A549 (cell line): ENCODE results near the gene TFDP1. TPM values are rescaled to one million over a fixed set of nuclear protein-coding genes. Genes with fewer than 3 reads are reported as not detected.

ENCODE experiments used
- ATAC-seq, 2 experiments: fragments of 200-7000 bp in 1 of 2; fragments of >200 bp in 1 of 2; cut with Nextera tagmentation in 1 of 2; cut with Tn5 transposase in 1 of 2; 3 replicates each; pipeline versions ENCODE4 v1.8.0 to v1.9.1; 2018 to 2020; ENCODE audit warnings: mild to moderate bottlenecking in 1 of 2, moderate library complexity in 1 of 2
- CTCF ChIA-PET: fragments of 300-600 bp; sonication (Branson Sonifier 250); formaldehyde crosslinking; extraction: SDS; loops from one replicate; lab custom pipeline; 2021; ENCODE audit warnings: antibody characterized with exemption, inconsistent platforms; lab: Yijun Ruan, JAX
- POLR2A ChIA-PET: fragments of 350-600 bp; formaldehyde crosslinking; extraction: SDS; loops from one replicate; lab custom pipeline; 2021; ENCODE audit warnings: antibody characterized with exemption, inconsistent platforms; lab: Yijun Ruan, JAX
- DNase-seq, 2 experiments: peaks; one replicate each; pipeline versions ENCODE4 v3.0.0 to v3.0.0-alpha.2; 2011 to 2016; ENCODE audit warnings: low read depth in 1 of 2, low spot score in 1 of 2
- FAIRE-seq: peaks from 2 replicates; lab custom pipeline; 2011; peaks lifted over from hg19 to GRCh38; lab: Jason Lieb, UNC
- H3K27ac ChIP-seq, 2 experiments: fragments of >200 bp; sonication (Bioruptor Twin); formaldehyde crosslinking; 3 replicates each; pipeline ENCODE4 v1.5.1; 2016 to 2017
- H3K4me1 ChIP-seq: fragments of >200 bp; sonication (Bioruptor Twin); formaldehyde crosslinking; 3 replicates; pipeline ENCODE4 v1.6.1; 2016
- H3K4me2 ChIP-seq: fragments of >200 bp; sonication (Bioruptor Twin); formaldehyde crosslinking; 3 replicates; pipeline ENCODE4 v1.6.1; 2016
- H3K4me3 ChIP-seq: fragments of >200 bp; sonication (Bioruptor Twin); formaldehyde crosslinking; 3 replicates; pipeline ENCODE4 v1.5.1; 2016
- H3K9me3 ChIP-seq: fragments of >200 bp; sonication (Bioruptor Twin); formaldehyde crosslinking; 3 replicates; pipeline ENCODE4 v1.6.1; 2016
- CBX2 ChIP-seq: fragments of 200-600 bp; sonication (generic); IDR thresholded peaks from 2 replicates; pipeline ENCODE4 v1.6.1; 2016; ENCODE audit warnings: low read depth, mild to moderate bottlenecking, borderline replicate concordance
- CHD2 ChIP-seq: fragments of 150-350 bp; IDR thresholded peaks from 2 replicates; pipeline ENCODE4 v1.6.1; 2014; ENCODE audit warnings: low read length; ENCODE audit not compliant: partially characterized antibody
- EHMT2 ChIP-seq: fragments of 200-600 bp; sonication (generic); IDR thresholded peaks from 2 replicates; pipeline ENCODE4 v1.6.1; 2016; ENCODE audit warnings: antibody characterized with exemption, low read depth, mild to moderate bottlenecking, moderate library complexity
- ELK1 ChIP-seq: fragments of 150-350 bp; IDR thresholded peaks from 2 replicates; pipeline ENCODE4 v1.6.1; 2014; ENCODE audit warnings: low read depth, mild to moderate bottlenecking, low read length
- EP300 ChIP-seq, 2 experiments: fragments of >200 bp; sonication (Bioruptor Twin); formaldehyde crosslinking; IDR thresholded peaks; 2 replicates in 1 of 2; 3 replicates in 1 of 2; pipeline ENCODE4 v1.6.1; 2016 to 2017
- ESRRA ChIP-seq: fragments of 150-350 bp; IDR thresholded peaks from 2 replicates; pipeline ENCODE4 v1.6.1; 2014; ENCODE audit warnings: mild to moderate bottlenecking, low read length, borderline replicate concordance
- GATA3 ChIP-seq: IDR thresholded peaks from 2 replicates; pipeline ENCODE4 v1.6.1; 2012; ENCODE audit warnings: borderline replicate concordance
- HEYL ChIP-seq: fragments of 250-450 bp; sonication (Bioruptor Pico); IDR thresholded peaks from 2 replicates; pipeline ENCODE4 v1.8.0; 2021; ENCODE audit warnings: mild to moderate bottlenecking, moderate library complexity
- JUNB ChIP-seq: fragments of >200 bp; sonication (Bioruptor Twin); formaldehyde crosslinking; IDR thresholded peaks from 2 replicates; pipeline ENCODE4 v1.6.1; 2016
- NFE2L2 ChIP-seq: fragments of 150-350 bp; conservative IDR thresholded peaks from 2 replicates; pipeline ENCODE4 v1.6.1; 2014; ENCODE audit warnings: low read length
- NPAS2 ChIP-seq: fragments of 250-450 bp; sonication (Bioruptor Pico); IDR thresholded peaks from 2 replicates; pipeline ENCODE4 v1.8.0; 2022; ENCODE audit warnings: mild to moderate bottlenecking, moderate library complexity, borderline replicate concordance
- PBX3 ChIP-seq: IDR thresholded peaks from 2 replicates; pipeline ENCODE4 v1.6.1; 2012
- POLR2A ChIP-seq: IDR thresholded peaks from 2 replicates; pipeline ENCODE4 v1.6.1; 2012; ENCODE audit warnings: mild to moderate bottlenecking, low read length
- RARB ChIP-seq: fragments of 250-450 bp; sonication (Bioruptor Pico); IDR thresholded peaks from 2 replicates; pipeline ENCODE4 v1.8.0; 2021; ENCODE audit warnings: mild to moderate bottlenecking, moderate library complexity
- REST ChIP-seq: fragments of 200-600 bp; sonication (generic); IDR thresholded peaks from 2 replicates; pipeline ENCODE4 v1.6.1; 2016; ENCODE audit warnings: antibody characterized with exemption, mild to moderate bottlenecking, moderate library complexity
- SMC3 ChIP-seq: fragments of >200 bp; sonication (Bioruptor Twin); formaldehyde crosslinking; IDR thresholded peaks from 3 replicates; pipeline ENCODE4 v1.6.1; 2018; ENCODE audit warnings: inconsistent platforms
- WGBS: methylation state at CpG from one replicate; pipeline ENCODE4 v1.1.6; 2017; ENCODE audit errors: missing lambda C conversion rate; 5-methylcytosine and 5-hydroxymethylcytosine counted together
- polyA plus RNA-seq, 4 experiments: library from polyadenylated mRNA; depleted of rRNA in 3 of 4; stranded (reverse); fragments of >200 nt; fragmentation: RNase III in 1 of 4; extraction: RNeasy Plus Mini Kit Qiagen cat#74134 plus additional on column Dnase treatment in 1 of 4; gene quantifications; 2 replicates in 3 of 4; 3 replicates in 1 of 4; pipeline ENCODE4 v1.2.3, GENCODE V29; 2011 to 2017
- TF ChIP-seq, protein P1 (sequence below): fragments of 250-450 bp; sonication (Bioruptor Pico); IDR thresholded peaks from 2 replicates; pipeline ENCODE4 v1.5.0; 2021; ENCODE audit warnings: mild to moderate bottlenecking, moderate library complexity, borderline replicate concordance

The TFDP1 gene
- polyA plus RNA-seq, 2 of the 4 experiments (the other 2 are of a cell fraction) = 73.2 to 88.4 TPM

DNA sequence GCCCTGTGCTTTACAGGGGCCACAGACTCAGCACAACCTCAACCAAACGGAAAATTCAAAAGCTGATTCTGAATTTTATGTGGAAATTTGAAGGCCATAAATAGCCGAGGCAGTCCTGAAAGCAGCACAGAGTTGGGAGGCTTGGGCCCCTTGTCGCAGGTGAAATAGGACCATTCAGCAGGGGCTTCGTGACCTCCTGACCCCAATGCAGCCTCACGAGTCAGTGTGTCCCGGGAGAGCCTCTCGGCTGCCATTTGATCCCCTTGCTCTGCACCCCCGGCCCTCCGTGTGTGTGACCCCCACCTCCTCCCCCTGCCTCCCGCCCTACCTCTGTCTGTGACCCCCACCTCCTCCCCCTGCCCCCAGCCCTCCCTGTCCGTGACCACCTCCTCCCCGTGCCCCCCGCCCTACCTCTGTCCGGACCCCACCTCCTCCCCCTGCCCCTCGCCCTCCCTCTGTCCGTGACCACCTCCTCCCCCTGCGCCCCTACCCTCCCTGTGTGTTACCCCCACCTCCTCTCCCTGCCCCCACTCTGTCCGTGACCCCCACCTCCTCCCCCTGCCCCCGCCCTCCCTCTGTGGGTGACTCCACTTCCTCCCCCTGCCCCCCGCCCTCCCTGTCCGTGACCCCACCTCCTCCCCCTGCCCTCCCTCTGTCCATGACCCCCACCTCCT, 41.7 kb upstream of the TFDP1 start:
- FAIRE-seq = no peak
- no peak for ATAC-seq
- Histone ChIP-seq H3K27ac (no peak overlapping the region), H3K4me2 (no peak overlapping the region), H3K9me3 (no peaks in the 10 kb centered on the region), H3K4me1 (no peaks in the 10 kb centered on the region), H3K4me3 (no peak overlapping the region)
- DNase-seq = no peak
- CTCF ChIA-PET = no interaction called here
- TF ChIP-seq POLR2A = no peak
- TF ChIP-seq, protein P1, sequence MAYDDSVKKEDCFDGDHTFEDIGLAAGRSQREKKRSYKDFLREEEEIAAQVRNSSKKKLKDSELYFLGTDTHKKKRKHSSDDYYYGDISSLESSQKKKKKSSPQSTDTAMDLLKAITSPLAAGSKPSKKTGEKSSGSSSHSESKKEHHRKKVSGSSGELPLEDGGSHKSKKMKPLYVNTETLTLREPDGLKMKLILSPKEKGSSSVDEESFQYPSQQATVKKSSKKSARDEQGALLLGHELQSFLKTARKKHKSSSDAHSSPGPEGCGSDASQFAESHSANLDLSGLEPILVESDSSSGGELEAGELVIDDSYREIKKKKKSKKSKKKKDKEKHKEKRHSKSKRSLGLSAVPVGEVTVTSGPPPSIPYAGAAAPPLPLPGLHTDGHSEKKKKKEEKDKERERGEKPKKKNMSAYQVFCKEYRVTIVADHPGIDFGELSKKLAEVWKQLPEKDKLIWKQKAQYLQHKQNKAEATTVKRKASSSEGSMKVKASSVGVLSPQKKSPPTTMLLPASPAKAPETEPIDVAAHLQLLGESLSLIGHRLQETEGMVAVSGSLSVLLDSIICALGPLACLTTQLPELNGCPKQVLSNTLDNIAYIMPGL (CRISPR knock-in tag) = no peak
- TF ChIP-seq NFE2L2 = no peak
- no peak for TF ChIP-seq REST
- no peak for TF ChIP-seq RARB (CRISPR knock-in tag)
- no peak for TF ChIP-seq JUNB
- TF ChIP-seq ELK1 = no peak
- TF ChIP-seq CBX2 = no peak
- TF ChIP-seq HEYL (CRISPR knock-in tag) = no peak
- no peak for TF ChIP-seq PBX3
- no peak for TF ChIP-seq SMC3
- TF ChIP-seq EP300 (IDR thresholded peaks at IDR 0.05) = no peak
- TF ChIP-seq NPAS2 (CRISPR knock-in tag) = no peak
- no peak for TF ChIP-seq GATA3
- TF ChIP-seq CHD2 = no peak
- POLR2A ChIA-PET = no interaction called here
- 84% methylated on average over 7 of the region's 21 CpGs for WGBS

GRCh38 chr13:113544071-113544891, 40.3 kb upstream of the TFDP1 start:
- ATAC-seq (no peak), DNase-seq (no peak)
- POLR2A ChIA-PET = no interaction called here
- H3K4me3 ChIP-seq = no peak overlapping the region
- H3K4me2 ChIP-seq = no peak overlapping the region
- CTCF ChIA-PET = interaction anchor here (2.3 kb wide), 1 partner anchor 18 kb away, joined by 9 read pairs; no protein-coding TSS in a partner anchor
- no peaks in the 10 kb centered on the region for H3K9me3 ChIP-seq
- TF ChIP-seq EHMT2 (no peak), ESRRA (no peak)
- TF ChIP-seq, all 56 proteins: peak for 0
- Histone ChIP-seq H3K27ac (no peak overlapping the region), H3K4me1 (no peaks in the 10 kb centered on the region)
- no peak for FAIRE-seq
- WGBS = 94% methylated on average over 19 of the region's 37 CpGs
